ENCODE data around the gene DAPL1.

- TF ChIP-seq POLR2AphosphoS5 (IDR thresholded peaks at IDR 0.05; ENCODE audit: low read depth, low read length), result no peak
- no peak for TF ChIP-seq POLR2A (IDR thresholded peaks at IDR 0.05; ENCODE audit: low read depth, low read length)
Observed at GRCh38 chr2:158760887-158761286, 34.2 kb upstream of the DAPL1 start.
